HG03354 (cell line): ENCODE data around the gene CENPN.

ENCODE experiments used
- ATAC-seq: cut with Tn5 transposase; IDR thresholded peaks from one replicate; pipeline ENCODE4 v1.9.1; 2021; ENCODE audit warnings: mild to moderate bottlenecking; ENCODE audit not compliant: unreplicated experiment, poor library complexity, severe bottlenecking

The CENPN gene

GRCh38 chr16:81006813-81007695 lies at the start of gene CENPN, which contains the start of gene CMC2:
Gene CENPN, plus strand, starts transcription at chr16:81007214. Its CDS starts 4,726 bp downstream, at chr16:81011940.
Gene CMC2, minus strand, starts transcription at chr16:81006885. Its CDS starts 9,491 bp downstream, at chr16:80997394.
- peak; percentile 88 for ATAC-seq

DNA sequence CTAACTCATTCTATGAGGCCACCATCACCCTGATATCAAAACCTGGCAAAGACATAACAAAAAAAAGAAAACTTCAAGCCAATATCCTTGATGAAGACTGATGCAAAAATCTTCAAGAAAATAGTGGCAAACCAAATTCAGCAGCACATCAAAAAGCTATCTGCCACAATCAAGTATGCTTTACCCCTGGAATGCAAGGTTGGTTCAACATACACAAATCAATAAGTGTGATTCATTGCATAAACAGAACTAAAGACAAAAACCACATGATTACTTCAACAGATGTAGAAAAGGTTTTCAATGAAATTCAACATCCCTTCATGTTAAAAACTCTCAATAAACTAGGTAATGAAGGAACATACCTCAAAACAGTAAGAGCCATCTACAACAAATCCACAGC lies 48.7 kb upstream of the CENPN start:
- ATAC-seq, result no peak

DNA sequence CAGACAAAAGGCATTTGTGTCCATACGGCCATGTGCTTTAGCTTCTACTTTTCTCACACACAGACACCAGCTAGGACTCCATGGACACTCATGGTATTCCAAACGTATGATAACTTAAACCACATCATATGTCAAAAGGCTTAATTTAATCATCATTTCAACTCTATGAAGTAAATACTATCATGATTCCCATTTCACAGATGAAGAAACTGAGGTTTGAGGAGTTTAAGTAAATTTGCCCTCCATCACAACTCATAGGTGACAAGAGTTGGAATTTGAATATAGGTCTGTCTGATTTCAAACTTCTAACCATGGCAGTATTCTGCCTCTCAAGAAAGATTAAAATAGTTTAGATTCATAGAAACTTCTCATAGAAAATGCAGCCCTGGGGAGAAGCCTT lies 44.1 kb upstream of the CENPN start:
- ATAC-seq, result no peak

DNA sequence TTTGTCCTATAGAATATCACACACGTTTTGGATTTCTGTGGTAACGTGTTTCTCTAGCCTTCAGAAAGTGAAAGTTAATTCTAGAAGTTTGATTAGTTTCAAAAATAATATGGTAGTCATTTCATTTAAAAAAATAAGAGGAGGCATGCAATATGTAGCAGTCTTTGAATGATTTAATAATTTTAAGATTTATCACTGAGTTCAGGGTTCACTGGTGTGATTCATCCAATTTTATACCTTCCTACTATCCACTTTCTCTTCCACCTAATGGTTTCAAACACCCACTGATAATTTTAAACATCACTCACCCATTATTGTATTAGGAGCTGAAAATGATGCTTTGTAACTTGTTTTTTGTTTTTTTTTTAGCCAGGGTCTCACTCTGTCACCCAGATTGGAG lies 42.7 kb upstream of the CENPN start:
- ATAC-seq, result no peak

DNA sequence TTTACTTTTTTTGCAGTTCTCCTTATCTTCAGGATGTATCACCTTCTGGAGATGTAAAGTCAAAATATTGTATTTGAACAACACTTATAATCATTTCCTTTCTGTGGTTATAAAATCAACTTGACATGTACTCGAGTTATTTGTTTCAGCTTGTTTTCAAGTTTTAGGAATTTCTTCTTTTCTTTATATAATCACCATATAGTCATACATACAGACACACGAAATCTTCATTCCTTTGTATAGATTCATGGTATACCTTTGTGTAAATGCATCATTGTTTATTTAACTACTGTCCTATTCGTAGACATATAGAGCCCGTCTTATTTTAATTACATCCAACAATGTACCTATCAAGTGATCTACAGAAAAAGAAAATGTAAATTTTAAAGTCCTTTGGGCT lies 40.4 kb upstream of the CENPN start:
- no peak for ATAC-seq

GRCh38 chr16:80968386-80969113 lies 38.5 kb upstream of the CENPN start:
- no peak for ATAC-seq

DNA sequence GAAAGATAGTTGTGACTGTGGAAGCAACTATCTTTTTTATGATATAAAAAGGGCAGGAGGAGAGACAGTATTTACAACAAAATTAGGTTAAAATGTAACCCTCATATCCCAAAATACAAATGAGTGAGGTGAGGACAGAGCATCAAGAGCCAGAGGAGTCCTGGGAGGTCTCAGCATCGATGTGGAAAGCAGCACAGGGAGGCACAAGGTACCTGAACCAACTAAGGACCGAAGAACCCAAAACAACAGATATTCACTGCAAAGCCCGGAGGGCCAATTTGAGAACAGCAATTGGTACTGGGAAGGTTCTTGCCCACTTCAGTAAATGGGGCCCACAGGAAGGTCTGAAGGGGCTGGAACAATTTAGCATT lies 37.9 kb upstream of the CENPN start:
- no peak for ATAC-seq

GRCh38 chr16:80971819-80972218 lies 35.2 kb upstream of the CENPN start:
- peak; percentile 83 for ATAC-seq

DNA sequence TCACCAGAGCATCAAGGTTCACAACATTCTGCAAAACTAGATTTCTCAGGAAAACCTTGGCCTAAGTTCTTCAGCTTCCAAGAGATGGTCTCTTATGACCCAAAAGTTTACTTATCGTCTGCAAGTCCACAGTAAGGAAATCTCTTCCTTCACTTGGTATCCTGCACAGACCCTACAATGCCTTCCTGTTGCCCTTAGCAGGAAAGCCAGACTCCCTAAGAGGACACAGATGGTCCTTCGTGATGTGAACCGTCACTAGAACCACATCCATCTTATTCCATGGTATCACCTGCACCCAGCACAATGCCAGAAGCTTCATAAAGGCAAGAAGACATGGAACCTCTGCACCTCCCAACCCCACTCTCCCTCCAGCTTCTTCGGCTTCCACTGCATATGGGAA lies 34.4 kb upstream of the CENPN start:
- ATAC-seq, result no peak

GRCh38 chr16:80973991-80974390 lies 33.0 kb upstream of the CENPN start:
- ATAC-seq, result no peak

GRCh38 chr16:80974649-80975376 lies 32.2 kb upstream of the CENPN start:
- ATAC-seq, result no peak

DNA sequence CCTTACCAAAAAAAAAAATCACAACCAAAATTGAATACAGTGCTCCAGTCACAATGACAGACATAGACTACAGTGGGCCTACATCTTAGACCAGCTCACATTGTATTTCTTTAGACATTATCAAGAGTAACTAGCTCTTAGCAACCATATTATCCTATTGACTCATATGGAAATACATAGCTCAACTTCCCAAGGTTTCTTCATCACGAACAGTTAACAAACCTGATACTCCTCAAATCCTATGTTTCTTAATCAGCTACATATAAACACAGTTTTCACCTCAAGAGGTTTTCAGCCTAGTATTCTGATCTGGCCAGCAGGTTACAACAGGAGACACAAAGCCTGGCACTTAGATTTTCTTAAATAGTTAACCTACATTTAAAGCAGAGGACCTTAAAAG lies 30.1 kb upstream of the CENPN start:
- ATAC-seq, result no peak

DNA sequence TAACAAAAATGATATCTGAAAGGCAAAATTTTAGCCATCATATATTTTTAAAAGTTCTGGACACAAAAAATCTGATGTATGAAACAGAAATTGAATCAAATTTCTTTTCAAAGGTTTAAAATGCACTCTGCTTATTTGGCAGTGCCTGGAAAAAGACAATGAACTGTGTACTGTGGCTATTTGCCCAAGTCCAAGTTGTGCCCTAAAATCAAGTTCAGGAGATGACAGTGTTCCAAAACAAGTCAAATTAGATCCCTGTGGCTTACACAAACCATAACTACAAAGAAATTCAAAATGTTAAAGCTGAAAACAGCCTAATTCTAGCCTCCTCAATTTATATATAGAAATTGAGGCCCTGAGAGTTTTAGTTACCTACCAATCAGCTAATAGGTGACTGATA lies 25.9 kb upstream of the CENPN start:
- no peak for ATAC-seq

DNA sequence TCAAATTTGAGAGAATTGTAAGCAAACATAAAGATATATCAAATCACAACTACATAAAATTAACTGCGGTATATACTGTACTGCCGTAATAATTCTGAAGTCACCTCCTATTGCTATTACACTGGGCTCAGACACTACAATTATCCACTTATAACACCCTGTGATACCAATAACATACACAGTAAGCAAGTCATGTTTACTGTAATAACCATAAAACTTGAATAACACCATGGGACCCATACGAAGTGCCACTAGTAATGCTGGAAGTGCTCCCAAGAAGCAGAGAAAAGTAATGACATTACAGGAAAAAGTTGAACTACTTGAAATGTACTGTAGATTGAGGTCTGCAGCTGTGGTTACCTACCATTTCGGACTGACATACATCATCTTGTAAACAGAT lies 24.4 kb upstream of the CENPN start:
- no peak for ATAC-seq

DNA sequence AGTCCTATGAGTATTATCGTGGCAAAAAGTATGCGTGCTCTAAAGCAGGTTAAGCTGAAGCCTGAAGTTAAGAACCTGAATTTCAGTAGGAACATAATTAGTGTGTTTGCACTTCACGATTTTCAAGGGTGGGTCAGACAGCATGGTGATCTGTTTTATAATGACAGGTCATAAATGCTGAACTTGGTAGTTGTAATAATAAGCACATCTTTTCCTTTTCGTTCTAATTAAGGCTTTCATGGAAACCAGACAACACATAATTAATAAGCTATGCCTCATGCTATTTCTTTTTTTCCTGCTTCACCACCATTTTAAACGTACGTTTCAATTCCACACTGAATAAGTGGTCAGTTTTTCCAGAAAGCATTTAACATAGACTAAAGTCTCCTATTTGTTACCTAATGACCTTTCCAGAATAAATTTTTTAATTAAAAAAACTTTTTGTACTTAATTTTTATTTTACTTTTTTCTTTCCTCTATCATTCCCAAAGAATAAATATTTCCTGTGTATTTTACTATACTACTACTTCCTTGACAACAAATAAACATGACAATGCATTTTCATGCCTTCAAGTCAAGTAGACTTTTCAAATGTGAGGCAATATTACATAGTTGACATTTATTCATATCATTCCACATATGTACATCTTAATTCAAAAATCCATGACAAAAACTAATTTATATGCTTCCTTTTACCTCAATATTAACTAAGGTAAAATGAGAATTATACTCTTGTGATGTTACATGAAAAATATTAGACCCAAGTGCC lies 22.7 kb upstream of the CENPN start:
- ATAC-seq, result no peak

- no peak for ATAC-seq
These were observed 21.4 kb upstream of the CENPN start for GRCh38 chr16:80985611-80986010.

DNA sequence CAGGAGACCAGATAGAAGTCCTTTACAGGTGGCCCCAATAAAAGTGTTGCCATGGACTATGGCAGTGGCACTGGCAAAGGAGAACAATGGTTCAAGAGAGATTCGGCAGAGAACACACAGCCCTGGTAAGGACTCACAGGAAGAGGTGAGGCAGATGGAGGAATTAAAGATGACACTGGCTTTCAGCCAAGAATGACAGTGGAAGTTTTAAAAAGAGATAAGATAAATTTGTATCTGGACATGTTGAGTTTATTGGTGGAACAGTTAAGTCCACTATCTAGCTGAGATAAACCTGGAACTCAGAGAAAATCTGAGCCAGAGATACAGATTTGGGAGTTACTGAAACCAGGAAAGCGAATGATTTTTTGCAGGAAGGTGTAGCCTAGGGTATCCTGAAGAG lies 20.5 kb upstream of the CENPN start:
- ATAC-seq, result no peak

DNA sequence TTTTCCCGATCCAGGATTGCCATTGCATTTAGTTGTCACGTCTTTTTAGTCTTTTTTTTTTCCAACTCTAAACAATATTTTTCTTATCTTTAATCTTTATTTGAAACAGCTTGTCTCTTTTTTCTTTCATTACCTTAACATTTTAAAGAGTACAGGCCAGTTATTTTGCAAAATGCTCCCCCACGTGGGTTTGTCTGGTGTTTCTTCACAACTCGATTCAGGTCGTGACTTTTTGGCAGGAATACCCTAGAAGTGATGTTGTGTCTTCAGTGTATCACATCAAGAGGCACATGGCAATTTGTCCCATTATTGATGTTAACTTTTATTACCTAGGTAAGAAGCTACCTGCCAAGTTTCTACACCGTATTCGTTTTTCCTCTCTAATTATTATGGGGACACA lies 18.3 kb upstream of the CENPN start:
- no peak for ATAC-seq

GRCh38 chr16:80989801-80990200 lies 17.2 kb upstream of the CENPN start:
- no peak for ATAC-seq

- ATAC-seq, result no peak
These were observed 16.4 kb upstream of the CENPN start for GRCh38 chr16:80990577-80990976.
